DOHH2 (cell line): ENCODE data around the gene FUOM.
A peak's percentile ranks its signal among the peaks of the same experiment; 100 is the strongest.

ENCODE experiments used
- H3F3A ChIP-seq: fragments of 200-600 bp; sonication (generic), shearing (Covaris generic); 2 replicates; pipeline ENCODE4 v1.6.0; 2016; ENCODE audit warnings: antibody characterized with exemption, mild to moderate bottlenecking; ENCODE audit not compliant: control insufficient read depth, insufficient read depth
- H3K27ac ChIP-seq: fragments of 200-600 bp; sonication (generic); 2 replicates; pipeline ENCODE4 v1.5.1; 2014; ENCODE audit warnings: low read depth, mild to moderate bottlenecking, low read length, moderate library complexity
- H3K27me3 ChIP-seq: fragments of 200-600 bp; sonication (generic); 2 replicates; pipeline ENCODE4 v1.6.1; 2014; ENCODE audit warnings: mild to moderate bottlenecking, low read length, mixed read lengths; ENCODE audit not compliant: control insufficient read depth
- H3K36me3 ChIP-seq: fragments of 200-600 bp; sonication (generic); 2 replicates; pipeline ENCODE4 v1.6.1; 2014; ENCODE audit warnings: mild to moderate bottlenecking, low read length, moderate library complexity, mixed read lengths; ENCODE audit not compliant: control insufficient read depth
- H3K4me1 ChIP-seq: fragments of 200-600 bp; sonication (generic); 2 replicates; pipeline ENCODE4 v1.6.1; 2014; ENCODE audit warnings: mild to moderate bottlenecking, low read length, mixed read lengths; ENCODE audit not compliant: control insufficient read depth
- H3K4me2 ChIP-seq: fragments of 200-600 bp; sonication (generic); 2 replicates; pipeline ENCODE4 v1.6.0; 2014; ENCODE audit warnings: mild to moderate bottlenecking, low read length, moderate library complexity
- H3K4me3 ChIP-seq: fragments of 200-600 bp; sonication (generic); 2 replicates; pipeline ENCODE4 v1.5.1; 2014; ENCODE audit warnings: mild to moderate bottlenecking, low read length, mixed read lengths
- H3K79me2 ChIP-seq: fragments of 200-600 bp; sonication (generic); 2 replicates; pipeline ENCODE4 v1.6.1; 2014; ENCODE audit warnings: mild to moderate bottlenecking, low read length, mixed read lengths; ENCODE audit not compliant: control insufficient read depth
- H3K9me2 ChIP-seq: fragments of 200-600 bp; sonication (generic); replicated peaks from 2 replicates; pipeline ENCODE4 v1.6.1; 2014; ENCODE audit warnings: mild to moderate bottlenecking, low read length, mixed read lengths; ENCODE audit not compliant: control insufficient read depth
- H3K9me3 ChIP-seq: fragments of 200-600 bp; sonication (generic); 2 replicates; pipeline ENCODE4 v1.6.1; 2014; ENCODE audit warnings: antibody characterized with exemption, low read length, mixed read lengths; ENCODE audit not compliant: control insufficient read depth, insufficient read depth
- H4K20me1 ChIP-seq: fragments of 200-600 bp; sonication (generic); 2 replicates; pipeline ENCODE4 v1.6.0; 2014; ENCODE audit warnings: low read depth, mild to moderate bottlenecking, antibody characterized with exemption, low read length, moderate library complexity; ENCODE audit not compliant: control insufficient read depth, insufficient read depth
- CTCF ChIP-seq: fragments of 200-600 bp; sonication (generic); IDR thresholded peaks from one replicate; pipeline ENCODE4 v1.5.1; 2014; ENCODE audit warnings: antibody characterized with exemption, mild to moderate bottlenecking, low read depth, low read length; ENCODE audit not compliant: poor library complexity, severe bottlenecking
- EZH2phosphoT487 ChIP-seq: fragments of 200-600 bp; sonication (generic); IDR thresholded peaks from 2 replicates; pipeline ENCODE4 v1.6.1; 2017; ENCODE audit warnings: borderline replicate concordance, mild to moderate bottlenecking, antibody characterized with exemption, low read length, moderate library complexity, mixed read lengths

FUOM gene

GRCh38 chr10:133357285-133358161 is at the start of gene FUOM:
Gene FUOM, minus strand, starts transcription at chr10:133358019. Its CDS starts 12 bp downstream, at chr10:133358007.
- peak within 1 kb of the TSS; percentile 66 for H3K4me3 ChIP-seq

GRCh38 chr10:133405844-133406527 is 48.2 kb upstream of the FUOM start:
- peaks cover 20% of the 10 kb centered on the region for H3K4me1 ChIP-seq
- peaks cover 6% of the 10 kb centered on the region; the same call in 1 of the 2 replicates for H4K20me1 ChIP-seq
- peaks cover 77% of the 10 kb centered on the region for H3K79me2 ChIP-seq
- TF ChIP-seq EZH2phosphoT487 (no peak), CTCF (no peak)
- 0 out of 2 replicates have a peak overlapping the region, but pooled peaks have one; percentile 7 for H3K27ac ChIP-seq
- peaks cover 89% of the 10 kb centered on the region for H3K36me3 ChIP-seq
- no peaks in the 10 kb centered on the region for H3K27me3 ChIP-seq
- H3K9me3 ChIP-seq: peaks cover 10% of the 10 kb centered on the region; the same call in 1 of the 2 replicates
- no peaks in the 10 kb centered on the region for H3K9me2 ChIP-seq
- H3K4me3 ChIP-seq: peak overlapping the region; percentile 5
- H3F3A ChIP-seq: 0 out of 2 replicates have a peak, but pooled peaks cover 4% of the 10 kb centered on the region
- peak overlapping the region; percentile 34 for H3K4me2 ChIP-seq

More at GRCh38 chr10:133357285-133358161, at the start of gene FUOM:
- Histone ChIP-seq H3K36me3 (no peaks in the 10 kb centered on the region), H3K9me3 (no peaks in the 10 kb centered on the region), H4K20me1 (no peaks in the 10 kb centered on the region), H3K27me3 (no peaks in the 10 kb centered on the region), H3K4me1 (peaks cover 8% of the 10 kb centered on the region; the same call in 1 of the 2 replicates), H3K79me2 (no peaks in the 10 kb centered on the region), H3K9me2 (no peaks in the 10 kb centered on the region), H3K27ac (peak within 1 kb of the TSS; percentile 41; the same call in 1 of the 2 replicates), H3F3A (no peaks in the 10 kb centered on the region), H3K4me2 (peak within 1 kb of the TSS; percentile 65)
- no peak for TF ChIP-seq CTCF
- TF ChIP-seq EZH2phosphoT487: no peak

GRCh38 chr10:133405272-133405671 is 47.5 kb upstream of the FUOM start:
- TF ChIP-seq CTCF (no peak), EZH2phosphoT487 (no peak)
- Histone ChIP-seq H3K9me3 (peaks cover 4% of the 10 kb centered on the region; the same call in 1 of the 2 replicates), H3K27ac (0 out of 2 replicates have a peak overlapping the region, but pooled peaks have one; percentile 7), H4K20me1 (peaks cover 6% of the 10 kb centered on the region; the same call in 1 of the 2 replicates), H3K4me1 (peaks cover 20% of the 10 kb centered on the region), H3K27me3 (no peaks in the 10 kb centered on the region), H3K36me3 (peaks cover 89% of the 10 kb centered on the region), H3K9me2 (no peaks in the 10 kb centered on the region), H3K4me3 (peak overlapping the region; percentile 5), H3K79me2 (peaks cover 77% of the 10 kb centered on the region), H3F3A (0 out of 2 replicates have a peak, but pooled peaks cover 4% of the 10 kb centered on the region), H3K4me2 (peak overlapping the region; percentile 34)
